ENCODE measurements around the gene SYNDIG1. TPM values are rescaled to one million over a fixed set of nuclear protein-coding genes. Genes with fewer than 3 reads are reported as not detected.

Gene SYNDIG1
- total RNA-seq, 1 experiment from 2014 or later, result 5.4 TPM

- Histone ChIP-seq H3K4me1 (ENCODE audit: insufficient read depth, low read length) (peaks cover 2% of the 10 kb centered on the region; the same call in 1 of the 2 replicates), H4K91ac (ENCODE audit: insufficient read length, low read depth, low read length) (no peak overlapping the region), H3K23ac (ENCODE audit: insufficient read length, low read depth, low read length) (no peak overlapping the region), H3K4me2 (ENCODE audit: insufficient read depth, insufficient read length, low read length) (no peak overlapping the region), H2AFZ (ENCODE audit: low read length) (no peak overlapping the region), H2BK12ac (ENCODE audit: insufficient read length, low read depth, low read length) (no peak overlapping the region), H4K5ac (ENCODE audit: insufficient read length, low read depth, low read length) (no peak overlapping the region), H4K20me1 (ENCODE audit: control insufficient read depth, insufficient read depth, insufficient read length) (no peaks in the 10 kb centered on the region), H4K8ac (replicated peaks; ENCODE audit: insufficient read length, low read depth, low read length) (no peak overlapping the region), H3K9me3 (ENCODE audit: control insufficient read depth, low read depth, low read length) (no peaks in the 10 kb centered on the region), H3K9ac (ENCODE audit: extremely low read depth, insufficient read length, low read length) (no peak overlapping the region), H2BK15ac (ENCODE audit: low read depth, low read length) (no peak overlapping the region), H3K79me1 (ENCODE audit: insufficient read depth, low read depth, low read length, poor library complexity, severe bottlenecking) (no peaks in the 10 kb centered on the region), H2BK120ac (ENCODE audit: low read depth, low read length, poor library complexity, severe bottlenecking) (no peak overlapping the region), H2AK5ac (ENCODE audit: insufficient read length, low read length) (no peak overlapping the region), H2BK20ac (ENCODE audit: low read depth, low read length, poor library complexity, severe bottlenecking) (no peak overlapping the region), H3K18ac (ENCODE audit: insufficient read length, low read depth, low read length) (no peak overlapping the region), H3K56ac (ENCODE audit: insufficient read length, low read depth, low read length) (no peak overlapping the region), H3K14ac (ENCODE audit: insufficient read depth, low read length) (no peak overlapping the region), H3K27me3 (ENCODE audit: insufficient read depth, low read length) (no peaks in the 10 kb centered on the region), H3K4ac (ENCODE audit: low read depth, low read length) (no peak overlapping the region), H3K27ac (ENCODE audit: insufficient read length, low read depth, low read length) (no peak overlapping the region), H2BK5ac (ENCODE audit: insufficient read length, low read length) (no peak overlapping the region), H3K23me2 (ENCODE audit: insufficient read length, low read depth, low read length, poor library complexity, severe bottlenecking) (no peaks in the 10 kb centered on the region), H3T11ph (ENCODE audit: low read length) (no peak overlapping the region), H3K79me2 (ENCODE audit: insufficient read depth, low read length) (no peaks in the 10 kb centered on the region; the same call in 1 of the 2 replicates)
- no peak for DNase-seq
- H3K36me3 Mint-ChIP-seq (ENCODE audit: insufficient read depth in 1 of 3, low read depth in 3 of 3), result peaks cover 0 to 6% (median 3%) of the 10 kb centered on the region in 3 experiments; a peak in 4 of 7 replicates
- no peaks in the 10 kb centered on the region; a peak in 2 of 5 replicates for H3K9me3 Mint-ChIP-seq
- WGBS (ENCODE audit: extremely low coverage, insufficient read length, low lambda C conversion rate), result no CpG with 5 or more reads among the region's 11 CpGs
- no peak for TF ChIP-seq CTCF (conservative IDR thresholded peaks at IDR 0.05)
- H3K27ac Mint-ChIP-seq, result no peak overlapping the region
- H3K27me3 Mint-ChIP-seq (ENCODE audit: low read depth), result peaks cover 24% of the 10 kb centered on the region
- H3K4me1 Mint-ChIP-seq, result peaks cover 31 to 40% of the 10 kb centered on the region in 2 experiments
- no peak overlapping the region for H3K4me3 Mint-ChIP-seq
Observed at GRCh38 chr20:24477831-24478547, 8.6 kb downstream of the SYNDIG1 start.
